ENCODE measurements around the gene COPS7A. TPM values are rescaled to one million over a fixed set of nuclear protein-coding genes. Genes with fewer than 3 reads are reported as not detected.

Gene COPS7A
- total RNA-seq, 2 experiments from 2014 or later = 51.1 to 71.2 TPM

DNA sequence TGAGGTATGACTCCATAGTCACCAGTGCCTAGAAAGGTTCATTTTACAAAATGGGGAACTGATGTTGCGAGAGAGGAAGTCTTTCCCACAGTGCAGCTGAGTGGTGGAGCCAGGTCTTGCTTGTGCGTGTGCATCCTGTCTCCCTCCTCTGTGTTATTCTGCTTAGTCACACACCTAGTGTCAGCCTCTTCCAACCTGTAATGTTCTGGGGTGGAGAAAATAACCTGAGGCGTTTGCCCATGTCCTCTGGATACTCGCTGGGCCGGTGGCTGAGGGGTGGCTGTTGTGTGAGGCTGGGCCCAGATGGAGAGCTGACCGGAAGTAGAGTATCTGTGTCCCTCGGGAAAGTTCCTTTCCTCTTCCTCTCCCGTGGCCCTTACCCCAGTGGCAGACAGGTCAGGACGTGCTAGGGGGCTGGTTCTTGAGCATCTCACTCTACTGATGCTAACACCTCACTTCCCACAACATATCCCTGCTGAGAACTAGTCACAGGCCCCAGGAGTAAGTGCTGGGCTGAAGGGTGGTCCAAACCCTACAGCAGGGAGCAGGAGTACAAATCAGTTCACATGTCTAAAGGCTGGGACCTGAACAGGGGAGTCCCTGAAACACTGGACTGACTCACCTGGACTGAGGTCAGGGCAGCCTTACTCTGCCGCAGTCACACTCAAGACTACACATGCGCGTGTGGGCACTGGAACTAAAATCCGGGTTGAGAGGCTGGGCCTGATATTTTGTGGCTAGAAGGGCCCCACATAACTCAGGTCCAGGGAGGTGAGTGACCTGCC lies 22.1 kb downstream of the COPS7A start:
- H4K20me1 ChIP-seq (ENCODE audit: insufficient read depth, low read length) = no peaks in the 10 kb centered on the region
- peaks cover 14% of the 10 kb centered on the region for H3K4me1 ChIP-seq (ENCODE audit: insufficient read depth, low read length, poor library complexity, severe bottlenecking)
- ChIA-PET POLR2A (no interaction called here), CTCF (ENCODE audit: unreplicated experiment) (interaction anchor here (0.6 kb wide), 1 partner anchor 471 kb away, joined by 3 read pairs; no protein-coding TSS in a partner anchor)
- H3K9me2 ChIP-seq (ENCODE audit: insufficient read depth, low read length) = no peaks in the 10 kb centered on the region
- H2AFZ ChIP-seq (ENCODE audit: low read length) = no peak overlapping the region
- H3K27ac ChIP-seq (ENCODE audit: low read depth, low read length, poor library complexity, severe bottlenecking) = no peak overlapping the region
- no TSS peak for BruUV-seq (replicated peaks)
- peak overlapping the region; percentile 36; the same call in 1 of the 2 replicates for H3K4me2 ChIP-seq (ENCODE audit: low read length)
- H3K36me3 ChIP-seq (ENCODE audit: insufficient read depth, low read length) = peaks cover 47% of the 10 kb centered on the region
- H3K4me3 ChIP-seq (ENCODE audit: low read depth, low read length, poor library complexity, severe bottlenecking) = no peak overlapping the region
- intact Hi-C loops (cut with micrococcal nuclease; ENCODE audit: unreplicated experiment) = no loop called here
- no peak for TF ChIP-seq EZH2phosphoT487 (IDR thresholded peaks at IDR 0.05; ENCODE audit: borderline replicate concordance, low read depth, low read length)
- TF ChIP-seq, protein P1, sequence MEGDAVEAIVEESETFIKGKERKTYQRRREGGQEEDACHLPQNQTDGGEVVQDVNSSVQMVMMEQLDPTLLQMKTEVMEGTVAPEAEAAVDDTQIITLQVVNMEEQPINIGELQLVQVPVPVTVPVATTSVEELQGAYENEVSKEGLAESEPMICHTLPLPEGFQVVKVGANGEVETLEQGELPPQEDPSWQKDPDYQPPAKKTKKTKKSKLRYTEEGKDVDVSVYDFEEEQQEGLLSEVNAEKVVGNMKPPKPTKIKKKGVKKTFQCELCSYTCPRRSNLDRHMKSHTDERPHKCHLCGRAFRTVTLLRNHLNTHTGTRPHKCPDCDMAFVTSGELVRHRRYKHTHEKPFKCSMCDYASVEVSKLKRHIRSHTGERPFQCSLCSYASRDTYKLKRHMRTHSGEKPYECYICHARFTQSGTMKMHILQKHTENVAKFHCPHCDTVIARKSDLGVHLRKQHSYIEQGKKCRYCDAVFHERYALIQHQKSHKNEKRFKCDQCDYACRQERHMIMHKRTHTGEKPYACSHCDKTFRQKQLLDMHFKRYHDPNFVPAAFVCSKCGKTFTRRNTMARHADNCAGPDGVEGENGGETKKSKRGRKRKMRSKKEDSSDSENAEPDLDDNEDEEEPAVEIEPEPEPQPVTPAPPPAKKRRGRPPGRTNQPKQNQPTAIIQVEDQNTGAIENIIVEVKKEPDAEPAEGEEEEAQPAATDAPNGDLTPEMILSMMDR (conservative IDR thresholded peaks at IDR 0.05; ENCODE audit: low read length) = no peak
- no peaks in the 10 kb centered on the region for H3K9me3 ChIP-seq (ENCODE audit: low read length)
- H3K79me2 ChIP-seq (ENCODE audit: insufficient read depth, low read depth, low read length) = no peaks in the 10 kb centered on the region
- DNase-seq (ENCODE audit: low spot score) = peak; percentile 73

DNA sequence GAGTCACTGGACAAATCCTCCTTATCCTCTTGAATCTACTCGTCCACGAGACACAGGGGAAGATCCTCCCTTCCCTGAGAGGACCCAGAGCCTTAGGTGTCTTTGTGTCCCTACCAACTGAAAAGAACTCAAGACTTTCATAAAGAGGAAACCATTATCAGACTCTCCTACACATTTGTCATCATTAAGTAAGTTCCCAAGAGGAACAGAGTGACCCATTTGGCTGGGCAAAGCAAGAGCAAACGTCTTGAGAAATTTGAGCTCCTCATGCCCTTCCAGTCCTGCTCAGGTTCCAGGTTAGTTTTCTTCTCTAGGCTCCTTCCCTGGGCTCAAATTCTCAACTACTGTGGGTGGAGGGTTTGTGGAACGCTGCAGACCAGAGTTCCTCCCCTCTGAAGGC lies 23.4 kb downstream of the COPS7A start:
- no peak overlapping the region for H3K4me2 ChIP-seq (ENCODE audit: low read length)
- H3K9me3 ChIP-seq (ENCODE audit: low read length) = no peaks in the 10 kb centered on the region
- no peak overlapping the region for H2AFZ ChIP-seq (ENCODE audit: low read length)
- CTCF ChIA-PET (ENCODE audit: unreplicated experiment) = no interaction called here
- peaks cover 57% of the 10 kb centered on the region for H3K36me3 ChIP-seq (ENCODE audit: insufficient read depth, low read length)
- H3K27ac ChIP-seq (ENCODE audit: low read depth, low read length, poor library complexity, severe bottlenecking) = no peak overlapping the region
- POLR2A ChIA-PET = interaction anchor here (0.7 kb wide), 1 partner anchor 97 kb away, joined by 3 read pairs; no protein-coding TSS in a partner anchor
- no peak overlapping the region for H3K4me3 ChIP-seq (ENCODE audit: low read depth, low read length, poor library complexity, severe bottlenecking)
- peaks cover 4% of the 10 kb centered on the region; the same call in 1 of the 2 replicates for H3K79me2 ChIP-seq (ENCODE audit: insufficient read depth, low read depth, low read length)
- H4K20me1 ChIP-seq (ENCODE audit: insufficient read depth, low read length) = no peaks in the 10 kb centered on the region
- peaks cover 19% of the 10 kb centered on the region for H3K4me1 ChIP-seq (ENCODE audit: insufficient read depth, low read length, poor library complexity, severe bottlenecking)
- TF ChIP-seq, protein P1 (conservative IDR thresholded peaks at IDR 0.05; ENCODE audit: low read length) = no peak
- no peak for TF ChIP-seq EZH2phosphoT487 (IDR thresholded peaks at IDR 0.05; ENCODE audit: borderline replicate concordance, low read depth, low read length)
- no peaks in the 10 kb centered on the region for H3K9me2 ChIP-seq (ENCODE audit: insufficient read depth, low read length)
- no TSS peak for BruUV-seq (replicated peaks)
- no peak for DNase-seq (ENCODE audit: low spot score)
- intact Hi-C loops (cut with micrococcal nuclease; ENCODE audit: unreplicated experiment) = no loop called here

DNA sequence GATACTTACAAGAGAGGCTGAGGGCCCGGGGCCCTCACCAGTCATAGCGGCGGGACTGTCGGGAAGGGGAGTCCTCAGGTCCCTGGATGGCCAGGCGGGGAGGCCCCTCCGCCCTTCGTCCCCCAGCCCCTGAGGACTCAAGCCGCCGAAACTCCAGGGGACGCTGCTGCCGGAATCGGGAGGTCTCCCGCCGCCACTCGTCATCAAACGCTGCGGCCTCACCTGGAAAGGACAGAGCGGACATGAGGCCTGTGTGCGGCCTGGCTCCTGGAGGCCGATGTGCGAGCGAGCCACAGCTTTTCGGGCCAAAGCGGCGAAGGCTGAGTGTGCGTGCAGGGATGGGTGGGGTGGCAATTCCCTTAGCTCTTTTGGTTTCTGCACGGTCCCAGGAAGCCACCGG lies 24.9 kb downstream of the COPS7A start:
- intact Hi-C loops (cut with micrococcal nuclease; ENCODE audit: unreplicated experiment) = no loop called here
- H3K9me2 ChIP-seq (ENCODE audit: insufficient read depth, low read length) = no peaks in the 10 kb centered on the region
- no peaks in the 10 kb centered on the region for H3K9me3 ChIP-seq (ENCODE audit: low read length)
- peaks cover 57% of the 10 kb centered on the region for H3K36me3 ChIP-seq (ENCODE audit: insufficient read depth, low read length)
- no peak overlapping the region for H3K4me2 ChIP-seq (ENCODE audit: low read length)
- BruUV-seq (replicated peaks) = no TSS peak
- no peak for TF ChIP-seq EZH2phosphoT487 (IDR thresholded peaks at IDR 0.05; ENCODE audit: borderline replicate concordance, low read depth, low read length)
- TF ChIP-seq, protein P1 (conservative IDR thresholded peaks at IDR 0.05; ENCODE audit: low read length) = no peak
- DNase-seq (ENCODE audit: low spot score) = no peak
- H3K79me2 ChIP-seq (ENCODE audit: insufficient read depth, low read depth, low read length) = peaks cover 8% of the 10 kb centered on the region; the same call in 1 of the 2 replicates
- no peaks in the 10 kb centered on the region for H4K20me1 ChIP-seq (ENCODE audit: insufficient read depth, low read length)
- H2AFZ ChIP-seq (ENCODE audit: low read length) = no peak overlapping the region
- ChIA-PET POLR2A (no interaction called here), CTCF (ENCODE audit: unreplicated experiment) (no interaction called here)
- H3K27ac ChIP-seq (ENCODE audit: low read depth, low read length, poor library complexity, severe bottlenecking) = no peak overlapping the region
- H3K4me3 ChIP-seq (ENCODE audit: low read depth, low read length, poor library complexity, severe bottlenecking) = no peak overlapping the region
- peaks cover 23% of the 10 kb centered on the region for H3K4me1 ChIP-seq (ENCODE audit: insufficient read depth, low read length, poor library complexity, severe bottlenecking)
